Left lung (tissue), 14 donors: ENCODE data around the gene CEACAM4. TPM values are rescaled to one million over a fixed set of nuclear protein-coding genes. Genes with fewer than 3 reads are reported as not detected.

Experiments used
- ATAC-seq: fragments of 200-7000 bp; cut with Tn5 transposase; one replicate; pipeline ENCODE4 v1.9.1; 2020; ENCODE audit warnings: moderate library complexity
- DNase-seq, 4 donors: peaks; one replicate each; pipeline ENCODE4 v3.0.0-alpha.2; 2013 to 2020
- H3K27ac ChIP-seq, 2 donors: fragments of 200-600 bp; sonication (generic) in 1 of 2; one replicate each; pipeline versions ENCODE4 v1.5.0 to v1.8.0; 2020 to 2021
- H3K27me3 ChIP-seq, 2 donors: fragments of 200-600 bp; sonication (generic) in 1 of 2; one replicate each; pipeline versions ENCODE4 v1.5.0 to v1.8.0; 2020 to 2021
- H3K36me3 ChIP-seq, 2 donors: fragments of 200-600 bp; sonication (generic) in 1 of 2; one replicate each; pipeline versions ENCODE4 v1.5.0 to v1.8.0; 2020 to 2021
- H3K4me1 ChIP-seq, 2 donors: fragments of 200-600 bp; one replicate each; pipeline ENCODE4 v1.8.0; 2021
- H3K4me3 ChIP-seq, 2 donors: fragments of 200-600 bp; sonication (generic) in 1 of 2; one replicate each; pipeline versions ENCODE4 v1.5.0 to v1.8.0; 2020 to 2021; ENCODE audit warnings: mild to moderate bottlenecking in 1 of 2
- H3K9me3 ChIP-seq, 2 donors: fragments of 200-600 bp; sonication (generic) in 1 of 2; one replicate each; pipeline versions ENCODE4 v1.5.0 to v1.8.0; 2020 to 2021
- intact Hi-C, 2 donors: fragments of 100-400 bp; cut with DNase I; formaldehyde crosslinking; loops; one replicate each; pipeline versions ENCODE4 v1.11.2 to v1.14.2; 2022
- long read RNA-seq, 12 donors: library from polyadenylated mRNA in 2 of 12; unstranded in 2 of 12; transcript quantifications; one replicate each; pipeline ENCODE4 v2.0.0 and lab custom pipeline, GENCODE V29; 2019 to 2026
- polyA plus RNA-seq, 6 donors: library from polyadenylated mRNA; unstranded; fragments of 120-200 nt; gene quantifications; one replicate each; pipeline ENCODE4 v1.2.1, GENCODE V29; 2013; ENCODE audit not compliant: insufficient read length in 6 of 6
- total RNA-seq, 2 donors: library from RNA; stranded (reverse); fragmentation: NEBNext Ultra II Directional; extraction: Animal tissue kit (Norgen Biotek cat#: 25700); gene quantifications; one replicate each; pipeline ENCODE4 v1.2.1, GENCODE V29; 2021
- TF ChIP-seq, protein P1 (sequence below), 2 donors: fragments of 200-600 bp; sonication (generic) in 1 of 2; IDR thresholded peaks; one replicate each; pipeline versions ENCODE4 v1.5.0 to v1.8.0; 2021; ENCODE audit warnings: antibody characterized with exemption in 2 of 2
- donor health status: DM: no; HTN: yes; CAD: no.
- donor health status: DM: no; HTN: no; CAD: no.

The CEACAM4 gene
- total RNA-seq (10 to 100 TPM in 1 of 2 donors, 1 to 10 TPM in 1; 2.7 to 13.7 TPM), polyA plus RNA-seq (under 1 TPM in 3 of 6 donors, not detected in 3; 0.13 to 0.28 (median 0.24) TPM)
- long read RNA-seq, donor 1, result 0 reads
- long read RNA-seq, donor 2, result 0 reads
- long read RNA-seq, donor 3, result 0 reads
- long read RNA-seq, donor 4, partial matches to known transcripts, result 1 of 1 reads
- long read RNA-seq, donor 4, other reads (novel, unspliced or antisense), result 0 of 1 reads
- long read RNA-seq, donor 5, result 0 reads
- long read RNA-seq, donor 6, result 0 reads
- long read RNA-seq, donor 7, result 0 reads
- long read RNA-seq, donor 8, result 0 reads
- long read RNA-seq, donor 9, result 0 reads
- long read RNA-seq, donor 10, transcript CEACAM4-201 (7 exons, 1,205 nt), result major isoform, 7 of 9 reads
- long read RNA-seq, donor 10, partial matches to known transcripts, result 0 of 9 reads
- long read RNA-seq, donor 10, other reads (novel, unspliced or antisense), result 2 of 9 reads
- long read RNA-seq, donor 11, result 0 reads
- long read RNA-seq, donor 12, result 0 reads

DNA sequence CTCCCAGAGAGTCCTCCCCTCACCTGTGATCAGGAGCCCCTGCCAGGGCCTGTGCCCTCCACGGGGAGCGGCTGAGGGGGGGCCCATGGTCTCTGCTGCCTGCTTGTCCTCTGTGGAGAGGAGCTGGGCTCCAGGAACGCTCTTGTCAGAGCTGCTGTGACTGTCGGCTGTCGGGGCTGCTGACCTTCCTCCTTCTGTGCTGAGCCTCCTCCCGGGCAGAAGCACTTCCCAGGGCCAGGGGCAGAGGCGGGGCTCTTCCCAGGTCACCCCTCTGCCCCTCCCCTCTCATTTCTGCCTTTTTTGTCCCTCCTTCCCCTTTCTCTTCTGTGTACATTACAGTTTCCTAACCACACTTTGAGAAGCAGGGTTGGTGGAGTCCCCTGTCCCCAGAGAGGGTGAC lies at the start of gene CEACAM4:
Gene CEACAM4, minus strand, starts transcription at position 198 of the 400 bp plus-strand sequence. Its CDS starts 111 bp downstream, at position 87.
- Histone ChIP-seq H3K4me3 (peak within 1 kb of the TSS in 1 of 2 donors; percentile 47), H3K4me1 (peaks cover 0 to 49% of the 10 kb centered on the region in 2 donors), H3K36me3 (no peaks in the 10 kb centered on the region), H3K27ac (peak within 1 kb of the TSS in 1 of 2 donors; percentile 83), H3K27me3 (peaks cover 0 to 18% of the 10 kb centered on the region in 2 donors), H3K9me3 (peaks cover 0 to 20% of the 10 kb centered on the region in 2 donors)
- TF ChIP-seq, protein P1, sequence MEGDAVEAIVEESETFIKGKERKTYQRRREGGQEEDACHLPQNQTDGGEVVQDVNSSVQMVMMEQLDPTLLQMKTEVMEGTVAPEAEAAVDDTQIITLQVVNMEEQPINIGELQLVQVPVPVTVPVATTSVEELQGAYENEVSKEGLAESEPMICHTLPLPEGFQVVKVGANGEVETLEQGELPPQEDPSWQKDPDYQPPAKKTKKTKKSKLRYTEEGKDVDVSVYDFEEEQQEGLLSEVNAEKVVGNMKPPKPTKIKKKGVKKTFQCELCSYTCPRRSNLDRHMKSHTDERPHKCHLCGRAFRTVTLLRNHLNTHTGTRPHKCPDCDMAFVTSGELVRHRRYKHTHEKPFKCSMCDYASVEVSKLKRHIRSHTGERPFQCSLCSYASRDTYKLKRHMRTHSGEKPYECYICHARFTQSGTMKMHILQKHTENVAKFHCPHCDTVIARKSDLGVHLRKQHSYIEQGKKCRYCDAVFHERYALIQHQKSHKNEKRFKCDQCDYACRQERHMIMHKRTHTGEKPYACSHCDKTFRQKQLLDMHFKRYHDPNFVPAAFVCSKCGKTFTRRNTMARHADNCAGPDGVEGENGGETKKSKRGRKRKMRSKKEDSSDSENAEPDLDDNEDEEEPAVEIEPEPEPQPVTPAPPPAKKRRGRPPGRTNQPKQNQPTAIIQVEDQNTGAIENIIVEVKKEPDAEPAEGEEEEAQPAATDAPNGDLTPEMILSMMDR (IDR thresholded peaks at IDR 0.05), result no peak
- intact Hi-C loops, result no loop called here
- DNase-seq (peak in 2 of 4 donors; percentile 82 to 92), ATAC-seq (peak; percentile 92)

DNA sequence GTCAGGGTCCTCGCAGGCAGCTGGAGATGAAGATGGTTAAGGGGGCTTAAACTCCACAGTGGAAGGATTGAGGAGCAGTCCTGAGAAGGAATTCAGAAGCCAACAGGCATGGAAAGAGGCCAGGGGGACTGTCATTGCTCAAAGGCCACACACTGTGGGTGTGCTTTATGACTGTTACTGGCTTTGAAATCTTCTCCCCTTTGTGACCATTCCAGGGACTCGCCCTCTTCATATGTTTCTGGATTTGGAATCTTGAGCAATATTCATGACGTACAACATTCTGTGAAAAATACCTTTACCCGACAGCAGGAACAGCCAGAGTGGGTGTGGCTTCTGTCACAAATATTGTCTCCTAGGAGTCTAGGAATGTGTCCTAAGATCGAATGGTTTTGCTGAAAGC lies 44.6 kb upstream of the CEACAM4 start:
- H3K27me3 ChIP-seq, result peaks cover 0 to 51% of the 10 kb centered on the region in 2 donors
- intact Hi-C loops, result no loop called here
- no peaks in the 10 kb centered on the region for H3K36me3 ChIP-seq
- DNase-seq, result no peak
- H3K27ac ChIP-seq, result no peak overlapping the region
- TF ChIP-seq, protein P1 (IDR thresholded peaks at IDR 0.05), result no peak
- H3K9me3 ChIP-seq, result peaks cover 0 to 3% of the 10 kb centered on the region in 2 donors
- no peak for ATAC-seq
- no peak overlapping the region for H3K4me3 ChIP-seq
- no peaks in the 10 kb centered on the region for H3K4me1 ChIP-seq

DNA sequence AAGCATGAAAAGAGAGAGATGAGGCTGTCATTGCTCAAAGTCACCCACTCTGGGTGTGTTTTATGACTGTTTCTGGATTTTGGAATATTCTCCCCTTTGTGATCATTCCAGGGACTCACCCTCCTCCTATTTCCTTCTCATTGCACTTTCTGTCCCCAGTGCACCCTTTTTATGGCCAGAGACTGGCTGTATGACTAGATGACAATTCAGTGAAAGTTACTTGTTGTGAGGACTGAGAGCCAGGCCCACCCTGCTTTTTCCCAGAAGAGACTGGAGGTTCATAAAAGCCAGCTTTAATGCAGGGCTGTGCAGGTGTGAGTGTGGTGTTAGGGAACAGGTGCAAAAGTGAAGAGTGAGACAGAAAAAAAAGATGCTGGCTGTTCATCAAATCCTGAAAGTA lies 43.9 kb upstream of the CEACAM4 start:
- Histone ChIP-seq H3K4me3 (no peak overlapping the region), H3K9me3 (peaks cover 0 to 11% of the 10 kb centered on the region in 2 donors), H3K27ac (no peak overlapping the region), H3K36me3 (no peaks in the 10 kb centered on the region), H3K4me1 (no peaks in the 10 kb centered on the region), H3K27me3 (peaks cover 0 to 45% of the 10 kb centered on the region in 2 donors)
- intact Hi-C loops, result no loop called here
- no peak for ATAC-seq
- TF ChIP-seq, protein P1 (IDR thresholded peaks at IDR 0.05), result no peak
- DNase-seq, result no peak

DNA sequence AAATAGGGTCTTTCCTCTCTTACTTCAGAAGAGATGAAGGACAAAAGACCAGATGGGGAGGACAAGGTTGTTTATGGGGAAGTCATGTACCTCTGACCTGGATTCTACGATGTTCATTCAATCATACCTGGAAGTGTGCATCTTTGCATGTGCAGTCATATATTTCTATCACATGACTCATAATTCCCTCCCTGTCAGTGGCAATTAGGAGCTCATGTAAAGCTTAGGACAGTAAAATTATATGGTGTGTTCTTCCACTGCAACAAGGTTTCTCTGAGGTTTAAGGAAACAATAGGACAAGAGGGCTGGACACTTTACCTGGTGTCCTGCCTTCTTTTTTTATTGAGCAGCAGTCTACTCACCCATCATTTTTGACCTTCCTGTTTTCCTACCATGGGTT lies 41.4 kb upstream of the CEACAM4 start:
- Histone ChIP-seq H3K9me3 (peaks cover 0 to 30% of the 10 kb centered on the region in 2 donors), H3K4me3 (no peak overlapping the region), H3K27me3 (peaks cover 0 to 32% of the 10 kb centered on the region in 2 donors), H3K27ac (no peak overlapping the region), H3K4me1 (no peaks in the 10 kb centered on the region), H3K36me3 (no peaks in the 10 kb centered on the region)
- ATAC-seq, result no peak
- TF ChIP-seq, protein P1 (IDR thresholded peaks at IDR 0.05), result no peak
- DNase-seq, result no peak
- intact Hi-C loops, result no loop called here

DNA sequence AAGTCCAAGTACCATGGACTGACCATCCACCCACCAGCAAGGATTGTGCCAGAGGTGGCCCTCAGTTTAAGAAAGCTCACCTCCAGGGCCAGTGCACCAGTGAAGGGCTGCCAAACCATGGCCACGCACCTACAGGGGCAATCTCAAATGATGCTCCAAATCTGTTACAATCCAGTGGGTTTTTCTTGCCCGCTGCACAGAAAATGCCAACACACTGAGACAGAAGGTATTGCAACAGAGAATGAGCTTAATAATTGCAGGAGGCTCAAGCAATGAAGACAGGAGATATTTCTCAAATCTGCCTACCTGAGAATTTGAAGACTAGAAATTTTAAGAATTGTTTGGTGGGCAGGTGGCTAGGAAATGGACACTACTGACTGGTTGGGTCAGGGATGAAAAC lies 39.2 kb upstream of the CEACAM4 start:
- H3K27ac ChIP-seq, result no peak overlapping the region
- ATAC-seq, result no peak
- intact Hi-C loops, result no loop called here
- no peaks in the 10 kb centered on the region for H3K36me3 ChIP-seq
- no peak for DNase-seq
- no peaks in the 10 kb centered on the region for H3K4me1 ChIP-seq
- TF ChIP-seq, protein P1 (IDR thresholded peaks at IDR 0.05), result no peak
- peaks cover 0 to 17% of the 10 kb centered on the region in 2 donors for H3K27me3 ChIP-seq
- no peak overlapping the region for H3K4me3 ChIP-seq
- H3K9me3 ChIP-seq, result peaks cover 0 to 31% of the 10 kb centered on the region in 2 donors
